GM06990 (cell line): ENCODE measurements around the gene UBE2J1.
"Not testable (repeated sequence)": the region's sequence is repeated elsewhere in the genome, so short reads cannot be mapped to it uniquely, and the experiment has no call there.

ENCODE experiments used
- DNase-seq: peaks from one replicate; pipeline ENCODE4 v3.0.0-alpha.2; 2011; ENCODE audit not compliant: insufficient read length; ENCODE audit errors: extremely low read depth
- H3K27me3 ChIP-seq: replicated peaks from 2 replicates; pipeline ENCODE4 v1.6.0; 2011; ENCODE audit warnings: low read length; ENCODE audit not compliant: control insufficient read depth, insufficient read depth
- H3K36me3 ChIP-seq: 2 replicates; pipeline ENCODE4 v1.5.1; 2011; ENCODE audit warnings: low read length; ENCODE audit not compliant: control insufficient read depth, insufficient read depth
- H3K4me3 ChIP-seq: replicated peaks from 2 replicates; pipeline ENCODE4 v1.5.1; 2011; ENCODE audit warnings: low read depth, mild to moderate bottlenecking, control low read depth, low read length
- CTCF ChIP-seq: IDR thresholded peaks from 2 replicates; pipeline ENCODE4 v1.5.1; 2011; ENCODE audit warnings: low read length, control low read depth, mild to moderate bottlenecking, inconsistent platforms; ENCODE audit not compliant: insufficient read depth, poor library complexity, severe bottlenecking

Gene UBE2J1

GRCh38 chr6:89352278-89353117 lies at the start of gene UBE2J1:
TSS of gene UBE2J1 (minus strand) at chr6:89352722. CDS start at chr6:89352569, 153 bp downstream.
- H3K36me3 ChIP-seq: peaks cover 2% of the 10 kb centered on the region
- TF ChIP-seq CTCF: no peak
- peak; percentile 92 for DNase-seq
- H3K4me3 ChIP-seq: peak within 1 kb of the TSS; percentile 96
- no peaks in the 10 kb centered on the region for H3K27me3 ChIP-seq

- Histone ChIP-seq H3K36me3 (no peaks in the 10 kb centered on the region), H3K4me3 (no peak overlapping the region), H3K27me3 (no peaks in the 10 kb centered on the region)
- no peak for DNase-seq
- TF ChIP-seq CTCF: no peak
Observed at GRCh38 chr6:89400912-89401399, 48.4 kb upstream of the UBE2J1 start.

- H3K36me3 ChIP-seq: no peaks in the 10 kb centered on the region
- H3K4me3 ChIP-seq: no peak overlapping the region
- H3K27me3 ChIP-seq: no peaks in the 10 kb centered on the region
- TF ChIP-seq CTCF: no peak
- no peak for DNase-seq
Observed at GRCh38 chr6:89400050-89400449, 47.5 kb upstream of the UBE2J1 start.

- Histone ChIP-seq H3K27me3 (no peaks in the 10 kb centered on the region), H3K36me3 (no peaks in the 10 kb centered on the region), H3K4me3 (no peak overlapping the region)
- no peak for DNase-seq
- no peak for TF ChIP-seq CTCF
Observed at GRCh38 chr6:89398762-89399525, 46.4 kb upstream of the UBE2J1 start.

GRCh38 chr6:89397884-89398283 lies 45.4 kb upstream of the UBE2J1 start:
- not testable (repeated sequence) for DNase-seq, H3K27me3 ChIP-seq, H3K36me3 ChIP-seq

GRCh38 chr6:89393659-89394058 lies 41.1 kb upstream of the UBE2J1 start:
- no peak for DNase-seq
- H3K27me3 ChIP-seq: no peaks in the 10 kb centered on the region
- no peak for TF ChIP-seq CTCF
- no peak overlapping the region; the same call in 1 of the 2 replicates for H3K4me3 ChIP-seq
- H3K36me3 ChIP-seq: no peaks in the 10 kb centered on the region

More at GRCh38 chr6:89397884-89398283, 45.4 kb upstream of the UBE2J1 start:
- not testable (repeated sequence) for H3K4me3 ChIP-seq
